Activated CD4-positive, alpha-beta T cell treated with anti-CD3 and anti-CD28 coated beads, Interleukin-2, amount 50 U/mL, for 4 hours (primary cell): ENCODE results near the gene FAM13A.
A peak's percentile ranks its signal among the peaks of the same experiment; 100 is the strongest.

Experiments used
- DNase-seq, 2 experiments: peaks; one replicate each; pipeline ENCODE4 v3.0.0-alpha.2; 2020

Gene FAM13A

GRCh38 chr4:88830598-88830997 is 226.4 kb downstream of the FAM13A start:
- DNase-seq = no peak

DNA sequence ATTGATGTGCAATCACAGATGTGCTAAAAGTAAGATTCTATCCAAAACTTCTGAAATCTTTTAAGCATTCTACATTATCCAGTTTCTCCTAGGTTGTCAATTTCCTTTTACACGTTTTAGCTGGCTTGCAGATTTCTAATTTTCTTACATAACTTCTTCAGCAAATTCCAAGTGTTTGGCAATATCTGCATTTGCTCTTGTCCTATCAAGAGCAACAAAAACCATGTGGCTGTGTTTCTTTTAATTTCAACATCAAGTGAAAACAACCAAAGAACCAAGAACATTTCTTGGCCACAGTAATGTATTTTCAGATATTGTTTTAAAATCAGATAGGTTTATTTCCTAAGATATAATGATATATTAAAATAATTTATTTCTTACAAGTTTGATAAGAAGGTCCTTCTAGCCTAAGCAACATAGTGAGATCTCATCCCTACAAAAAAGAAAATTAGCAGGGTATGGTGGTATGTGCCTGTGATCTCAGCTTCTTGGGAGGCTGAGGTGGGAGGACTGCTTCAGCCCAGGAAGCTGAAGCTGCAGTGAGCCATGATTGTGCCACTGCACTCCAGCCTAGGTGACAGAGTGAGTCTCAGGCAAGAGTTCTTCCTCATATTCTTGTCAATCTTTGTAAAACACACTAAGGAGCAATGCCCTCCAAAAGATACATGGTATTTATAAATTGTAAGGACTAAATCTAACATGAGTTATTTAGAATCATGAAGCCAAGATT is 228.0 kb downstream of the FAM13A start:
- no peak for DNase-seq

GRCh38 chr4:88827442-88827841 is 229.5 kb downstream of the FAM13A start:
- DNase-seq = no peak

DNA sequence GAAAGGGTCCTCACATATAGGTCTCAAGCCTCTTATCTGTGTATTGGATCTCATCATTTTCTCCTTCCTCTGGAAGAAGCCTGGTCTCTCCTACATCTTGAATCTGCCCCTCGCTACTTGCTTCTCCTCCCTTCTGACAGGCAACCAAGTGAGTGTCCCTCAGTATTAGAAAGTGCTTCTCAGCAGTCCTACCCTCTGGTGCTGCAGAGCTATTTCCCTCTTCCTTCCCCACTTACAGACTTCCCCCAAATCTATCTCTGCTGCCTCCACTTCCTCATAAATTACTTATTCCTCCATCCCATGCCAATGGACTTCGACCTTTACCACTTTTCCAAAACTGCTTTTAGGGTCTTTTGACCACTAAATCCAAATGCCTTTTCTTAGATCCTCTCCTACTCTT is 230.2 kb downstream of the FAM13A start:
- DNase-seq = no peak

DNA sequence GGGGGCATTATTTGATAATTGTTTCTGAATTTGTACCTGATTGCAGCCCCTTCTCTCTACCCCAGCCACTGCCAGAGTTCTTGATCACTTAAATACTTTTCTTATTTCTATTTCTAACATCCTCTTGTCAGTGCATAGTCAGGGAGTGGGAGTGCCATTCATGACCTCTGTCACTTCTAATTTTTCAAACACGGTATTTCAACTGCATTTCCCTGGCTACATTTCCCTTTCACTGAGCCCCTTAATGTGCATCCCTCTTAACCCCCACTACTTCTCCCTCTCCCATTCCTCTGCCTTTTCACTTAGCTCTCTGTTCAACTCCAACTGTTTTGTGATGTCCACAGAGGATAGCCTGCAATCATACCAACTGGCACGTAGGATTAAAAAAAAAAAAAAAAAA is 231.1 kb downstream of the FAM13A start:
- DNase-seq = no peak

DNA sequence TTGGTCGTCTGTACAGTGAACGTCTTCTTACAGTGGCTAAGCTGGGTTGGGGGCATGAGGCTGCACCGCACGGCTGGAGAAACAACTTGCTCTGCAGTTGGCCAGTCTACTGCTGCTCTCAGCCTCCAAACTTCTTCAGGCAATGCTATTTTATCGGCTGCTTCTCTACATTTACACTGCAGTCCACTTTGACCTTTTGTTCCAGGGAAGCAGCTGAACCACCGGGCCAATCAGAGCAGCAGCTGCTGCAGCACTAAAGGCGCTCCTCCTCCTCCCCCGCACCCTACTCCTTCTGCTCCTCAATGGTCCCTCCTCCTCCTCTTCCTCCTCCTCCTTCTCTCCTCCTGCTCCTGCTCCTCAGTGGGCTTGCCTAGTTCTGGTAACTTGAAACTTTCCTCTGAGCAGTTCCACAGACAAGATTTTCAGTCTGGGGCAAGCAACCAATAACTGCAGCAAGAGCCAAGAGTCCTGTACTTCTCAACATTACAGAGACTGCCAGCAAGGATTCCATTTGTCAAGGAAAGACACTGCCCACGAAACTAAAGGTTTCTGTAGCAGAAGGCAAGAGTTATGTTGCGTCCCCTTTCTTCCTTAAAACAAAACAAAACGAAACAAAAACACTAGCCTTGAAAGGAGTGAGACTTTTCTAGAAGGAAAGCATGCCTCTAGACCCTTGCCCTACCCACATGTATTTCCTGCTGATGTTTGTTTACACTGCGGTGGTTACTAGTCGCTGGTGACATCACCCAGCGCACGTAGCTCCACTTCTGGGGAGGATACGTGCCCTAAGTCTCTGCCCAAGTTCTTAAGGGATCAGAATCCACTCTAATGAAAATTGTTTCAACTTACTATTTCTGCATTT is 233.7 kb downstream of the FAM13A start:
- peak; percentile 28 to 32 for DNase-seq

DNA sequence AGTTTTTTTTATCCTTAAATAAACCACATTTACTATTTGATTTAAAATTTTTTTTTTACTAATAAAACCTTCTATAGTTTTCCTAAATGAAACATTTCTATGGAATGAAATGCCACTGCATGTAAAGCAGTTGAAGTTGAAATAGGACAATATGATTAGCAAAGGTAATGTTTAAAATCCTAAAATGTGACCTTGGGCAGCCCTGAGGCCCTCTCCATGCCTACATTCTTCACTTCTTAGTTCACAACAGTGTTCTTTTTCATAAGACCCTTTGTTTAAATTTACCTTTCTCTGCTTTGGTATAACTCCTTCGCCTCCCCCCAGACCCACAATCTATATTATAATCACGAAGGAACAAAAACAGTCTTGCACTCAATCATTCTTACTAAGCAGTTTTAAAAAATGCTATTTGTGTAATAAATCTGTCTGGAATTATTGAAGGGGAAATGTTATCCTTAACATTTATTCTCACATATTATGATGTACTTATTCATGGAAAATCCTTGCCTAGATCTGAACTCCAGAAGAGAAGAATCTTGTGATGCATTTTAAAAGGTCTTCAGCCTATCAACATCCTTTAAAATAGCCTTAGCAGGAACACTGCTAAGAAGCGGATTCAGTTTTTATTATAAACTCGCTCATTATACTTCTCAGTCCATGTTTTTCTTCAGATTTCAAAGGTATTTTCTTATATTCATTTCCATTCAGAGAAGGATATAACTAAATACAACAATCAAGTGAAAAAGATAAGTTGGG is 234.8 kb downstream of the FAM13A start:
- DNase-seq = no peak

DNA sequence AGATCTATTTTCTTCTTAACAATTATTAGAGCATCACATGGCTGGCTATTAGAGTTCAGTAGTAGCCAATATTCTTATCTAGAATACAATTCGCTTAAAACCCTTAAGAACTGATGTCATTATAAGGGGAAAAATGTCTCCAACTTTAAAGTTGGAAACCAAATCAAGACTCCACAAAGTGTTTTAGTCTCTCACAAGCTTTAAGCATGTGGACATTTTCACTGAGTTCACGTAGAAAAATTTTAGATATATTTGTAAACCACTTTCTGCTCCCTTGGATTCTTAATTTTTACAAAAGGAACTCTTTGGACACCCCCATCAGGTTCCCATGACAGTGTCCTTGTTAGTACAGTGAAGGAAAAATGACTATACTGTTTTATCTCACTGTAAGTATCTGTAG is 235.5 kb downstream of the FAM13A start:
- DNase-seq = no peak

DNA sequence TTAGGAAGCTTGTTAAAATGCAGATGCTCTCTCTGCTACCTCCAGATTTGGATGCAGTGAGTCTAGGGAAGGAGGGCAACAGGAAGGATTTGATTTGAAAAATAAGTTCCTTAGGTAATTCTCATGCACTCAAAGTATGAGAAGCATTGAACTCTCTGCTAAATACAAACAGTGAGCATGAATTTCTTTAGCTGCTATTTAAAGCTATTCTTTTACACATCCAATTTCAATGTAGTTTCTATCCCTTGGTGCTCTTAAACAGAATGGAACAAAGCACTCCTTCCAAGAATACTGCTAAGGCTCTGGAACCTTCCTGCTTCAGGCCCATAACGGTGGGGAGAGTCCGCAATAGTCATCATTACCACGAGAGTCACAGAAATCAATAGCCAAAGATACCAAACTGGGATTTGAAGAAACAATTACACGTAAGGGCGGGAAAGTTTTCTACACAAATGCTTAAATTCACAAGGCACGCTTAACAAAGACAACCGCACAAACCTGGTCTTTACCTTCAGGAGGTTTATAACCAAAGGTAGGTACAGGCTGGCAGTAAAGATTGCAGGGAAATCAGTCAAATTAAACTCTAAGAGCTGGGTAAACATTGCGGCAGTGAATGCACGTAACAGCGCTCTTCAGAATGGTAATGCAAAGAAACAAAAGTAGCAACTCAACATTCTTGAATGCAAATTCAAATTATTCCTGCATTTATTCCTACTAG is 236.1 kb downstream of the FAM13A start:
- DNase-seq = no peak

DNA sequence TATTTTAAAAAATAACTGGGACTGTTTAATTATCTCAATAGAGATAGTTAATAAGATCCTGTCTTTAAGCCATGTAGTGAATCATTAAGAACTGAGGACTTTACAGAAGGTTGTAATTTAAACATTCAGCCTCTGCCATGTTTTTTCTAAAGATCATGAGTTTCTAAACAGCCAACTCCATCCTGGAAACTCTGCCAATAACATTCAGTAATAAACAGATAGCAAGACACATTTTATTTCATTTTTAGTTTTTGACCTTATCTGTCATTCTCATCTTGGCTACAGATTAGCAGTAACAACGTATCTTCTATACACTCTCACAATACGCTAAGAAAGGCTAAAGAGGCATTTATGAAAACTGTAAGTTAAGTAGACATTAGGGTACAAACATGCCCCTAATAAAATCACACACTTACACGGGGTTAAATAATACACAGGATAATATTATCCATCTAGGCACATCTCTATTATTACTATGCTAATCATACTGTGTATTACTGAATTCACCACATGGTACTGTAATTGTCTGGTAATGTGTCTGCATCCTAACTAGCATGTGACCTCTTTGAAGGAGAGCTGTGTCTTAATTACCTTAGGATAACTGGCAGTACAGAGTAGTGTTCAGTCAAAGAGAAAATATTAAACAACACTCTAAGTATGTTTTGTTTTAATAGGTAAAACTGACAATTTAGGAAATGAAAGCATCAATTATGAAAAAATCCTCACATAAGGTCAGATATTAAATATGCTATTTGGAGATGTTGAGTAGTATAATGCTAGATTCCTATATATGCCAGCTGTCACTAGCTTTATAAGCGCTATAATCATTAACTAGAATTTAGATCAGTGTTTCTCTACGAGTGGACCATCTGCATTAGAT is 236.9 kb downstream of the FAM13A start:
- no peak for DNase-seq

- peak; percentile 40 to 44 for DNase-seq
Observed at GRCh38 chr4:88818631-88819470, 238.1 kb downstream of the FAM13A start.

DNA sequence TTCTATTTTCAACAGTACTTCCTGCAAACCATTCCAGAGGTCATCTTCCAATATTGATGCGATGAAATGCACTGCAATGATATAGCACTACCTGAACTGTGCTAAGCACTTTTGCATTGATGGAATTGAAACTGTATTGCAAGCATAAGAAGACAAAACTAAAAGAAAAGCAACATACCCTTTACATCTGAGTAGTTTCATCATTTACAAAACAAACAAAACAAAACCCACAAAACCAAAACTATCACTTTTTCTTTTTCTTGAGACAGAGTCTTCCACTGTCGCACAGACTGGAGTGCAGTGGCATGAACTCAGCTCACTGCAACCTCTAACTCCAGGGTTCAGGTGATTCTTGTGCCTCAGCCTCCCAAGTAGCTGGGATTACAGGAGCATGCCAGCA is 239.2 kb downstream of the FAM13A start:
- no peak for DNase-seq

- DNase-seq = no peak
Observed at GRCh38 chr4:88816360-88816759, 240.6 kb downstream of the FAM13A start.

- no peak for DNase-seq
Observed at GRCh38 chr4:88814043-88814617, 242.9 kb downstream of the FAM13A start.

DNA sequence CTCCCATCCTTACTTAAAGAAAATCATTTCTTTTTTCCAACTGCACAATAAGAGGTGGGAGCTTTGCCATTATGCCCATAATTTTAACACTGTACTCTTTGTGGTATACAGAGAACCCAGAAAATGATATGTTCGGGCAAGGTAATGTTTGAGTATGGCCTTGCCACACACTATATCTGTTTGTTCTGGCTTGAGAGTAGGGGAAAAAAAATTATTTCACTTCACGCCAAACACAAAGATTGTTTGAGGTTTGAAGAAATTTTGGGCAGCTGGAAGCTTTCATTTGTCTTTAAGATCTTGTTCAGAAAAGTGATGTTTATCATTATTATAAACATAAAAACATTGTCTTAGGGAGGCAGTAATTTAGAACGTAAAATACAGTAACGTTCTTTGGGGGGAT is 244.0 kb downstream of the FAM13A start:
- no peak for DNase-seq

DNA sequence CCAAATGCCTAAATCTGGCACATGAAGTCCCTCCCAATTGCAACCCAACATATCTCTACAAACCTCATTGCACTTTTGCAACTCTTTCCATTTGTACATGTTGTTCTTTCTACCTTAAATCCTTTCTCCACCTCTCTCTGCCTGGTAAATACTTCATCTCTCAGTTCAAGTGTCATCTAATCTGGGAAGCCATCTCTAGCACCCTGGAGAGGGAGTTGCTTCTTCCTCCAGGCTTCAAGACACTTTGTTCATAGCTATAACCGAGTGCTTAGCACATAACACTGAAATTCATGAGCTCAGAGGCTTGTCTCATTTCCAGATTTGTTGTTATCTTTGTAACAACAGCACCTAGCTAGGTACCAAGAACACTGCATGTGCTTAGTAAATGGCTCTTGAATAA is 244.6 kb downstream of the FAM13A start:
- no peak for DNase-seq

GRCh38 chr4:88811904-88812303 is 245.1 kb downstream of the FAM13A start:
- DNase-seq = no peak

GRCh38 chr4:88810325-88810724 is 246.7 kb downstream of the FAM13A start:
- DNase-seq = no peak

DNA sequence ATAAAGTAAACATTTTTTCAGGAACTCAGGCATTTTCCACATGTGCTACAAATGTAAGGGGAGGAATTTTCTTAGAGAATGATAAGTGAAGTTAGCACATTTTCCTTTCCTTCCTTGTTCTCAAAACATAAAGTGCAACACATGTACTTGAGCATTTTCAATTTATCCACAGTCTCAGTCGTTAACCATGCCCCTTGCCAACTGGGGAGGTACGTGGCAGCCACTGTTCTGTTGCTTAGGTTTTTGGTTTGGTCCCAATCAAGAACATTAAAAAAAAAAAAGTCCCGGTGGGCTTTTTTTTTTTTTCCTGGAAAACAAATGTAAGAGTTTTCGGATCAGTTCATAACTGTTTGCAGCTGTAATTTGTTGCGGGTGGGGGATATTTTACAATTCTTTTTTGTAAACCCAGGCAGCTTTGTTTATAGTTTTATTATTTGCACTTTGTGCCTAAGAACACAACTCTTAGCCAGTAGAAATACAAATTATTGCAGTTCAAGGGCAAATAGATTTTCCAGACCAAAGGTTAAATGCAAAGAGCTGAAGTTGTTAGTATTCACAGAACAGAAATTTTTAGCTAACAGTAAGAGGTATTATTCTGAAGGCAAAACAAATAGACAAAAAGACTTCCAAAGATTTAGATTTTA is 247.3 kb downstream of the FAM13A start:
- no peak for DNase-seq

GRCh38 chr4:88809101-88809500 is 247.9 kb downstream of the FAM13A start:
- DNase-seq = no peak
